ENCODE results near the gene FAM221A. TPM values are rescaled to one million over a fixed set of nuclear protein-coding genes. Genes with fewer than 3 reads are reported as not detected.

The FAM221A gene
- total RNA-seq, 1 experiment from 2014 or later = 15.0 TPM

- H3K14ac ChIP-seq (ENCODE audit: insufficient read depth, low read length) = no peak overlapping the region
- H3K9ac ChIP-seq (ENCODE audit: extremely low read depth, insufficient read length, low read length) = no peak overlapping the region
- Mint-ChIP-seq H3K27me3 (ENCODE audit: low read depth) (no peaks in the 10 kb centered on the region), H3K4me3 (no peak overlapping the region), H3K27ac (no peak overlapping the region), H3K4me1 (peaks cover 31 to 32% of the 10 kb centered on the region in 2 experiments), H3K36me3 (ENCODE audit: insufficient read depth in 1 of 3, low read depth in 3 of 3) (peaks cover 10 to 18% (median 11%) of the 10 kb centered on the region in 3 experiments), H3K9me3 (peaks cover 14 to 25% of the 10 kb centered on the region in 2 experiments)
- no peaks in the 10 kb centered on the region for H3K79me1 ChIP-seq (ENCODE audit: insufficient read depth, low read depth, low read length, poor library complexity, severe bottlenecking)
- H4K5ac ChIP-seq (ENCODE audit: insufficient read length, low read depth, low read length) = no peak overlapping the region
- H4K20me1 ChIP-seq (ENCODE audit: control insufficient read depth, insufficient read depth, insufficient read length) = no peaks in the 10 kb centered on the region
- H4K91ac ChIP-seq (ENCODE audit: insufficient read length, low read depth, low read length) = no peak overlapping the region
- no peak overlapping the region for H2BK120ac ChIP-seq (ENCODE audit: low read depth, low read length, poor library complexity, severe bottlenecking)
- H2BK12ac ChIP-seq (ENCODE audit: insufficient read length, low read depth, low read length) = no peak overlapping the region
- H3K27ac ChIP-seq (ENCODE audit: insufficient read length, low read depth, low read length) = no peak overlapping the region
- peak; percentile 34 for DNase-seq
- peaks cover under 1% of the 10 kb centered on the region for H3K9me3 ChIP-seq (ENCODE audit: control insufficient read depth, low read depth, low read length)
- H3K23ac ChIP-seq (ENCODE audit: insufficient read length, low read depth, low read length) = no peak overlapping the region
- H2BK5ac ChIP-seq (ENCODE audit: insufficient read length, low read length) = no peak overlapping the region
- TF ChIP-seq CTCF (conservative IDR thresholded peaks at IDR 0.05) = no peak
- H3K27me3 ChIP-seq (ENCODE audit: insufficient read depth, low read length) = no peaks in the 10 kb centered on the region
- no peak overlapping the region for H3K18ac ChIP-seq (ENCODE audit: insufficient read length, low read depth, low read length)
- H3K4me2 ChIP-seq (ENCODE audit: insufficient read depth, insufficient read length, low read length) = no peak overlapping the region
- no peak overlapping the region for H3T11ph ChIP-seq (ENCODE audit: low read length)
- no peak overlapping the region for H2BK15ac ChIP-seq (ENCODE audit: low read depth, low read length)
- no peak overlapping the region for H4K8ac ChIP-seq (replicated peaks; ENCODE audit: insufficient read length, low read depth, low read length)
- H3K23me2 ChIP-seq (ENCODE audit: insufficient read length, low read depth, low read length, poor library complexity, severe bottlenecking) = no peaks in the 10 kb centered on the region
- no peak overlapping the region for H3K56ac ChIP-seq (ENCODE audit: insufficient read length, low read depth, low read length)
- no peaks in the 10 kb centered on the region for H3K79me2 ChIP-seq (ENCODE audit: insufficient read depth, low read length)
- peaks cover 7% of the 10 kb centered on the region; the same call in 1 of the 2 replicates for H3K4me1 ChIP-seq (ENCODE audit: insufficient read depth, low read length)
- H3K4ac ChIP-seq (ENCODE audit: low read depth, low read length) = no peak overlapping the region
- no peak overlapping the region for H2AFZ ChIP-seq (ENCODE audit: low read length)
- no CpG with 5 or more reads among the region's 7 CpGs for WGBS (ENCODE audit: extremely low coverage, insufficient read length, low lambda C conversion rate)
- H2BK20ac ChIP-seq (ENCODE audit: low read depth, low read length, poor library complexity, severe bottlenecking) = no peak overlapping the region
- no peak overlapping the region for H2AK5ac ChIP-seq (ENCODE audit: insufficient read length, low read length)
Measured at GRCh38 chr7:23658831-23659427, 21.1 kb upstream of the FAM221A start.

Measured in H9 (cell line).